GM03348 (cell line): ENCODE data around the gene WDR44.
A peak's percentile ranks its signal among the peaks of the same experiment; 100 is the strongest.
"Not testable (repeated sequence)": the region's sequence is repeated elsewhere in the genome, so short reads cannot be mapped to it uniquely, and the experiment has no call there.

ENCODE experiments used
- DNase-seq: peaks from one replicate; pipeline ENCODE4 v3.0.0; 2012; ENCODE audit warnings: low spot score

WDR44 gene

GRCh38 chrX:118360429-118361125 is 14.7 kb downstream of the WDR44 start:
- DNase-seq: no peak

GRCh38 chrX:118364261-118364660 is 18.4 kb downstream of the WDR44 start:
- no peak for DNase-seq

GRCh38 chrX:118367338-118367737 is 21.4 kb downstream of the WDR44 start:
- DNase-seq: no peak

GRCh38 chrX:118368398-118368797 is 22.5 kb downstream of the WDR44 start:
- no peak for DNase-seq

GRCh38 chrX:118370921-118371624 is 25.2 kb downstream of the WDR44 start:
- DNase-seq: peak; percentile 10

GRCh38 chrX:118373538-118373937 is 27.6 kb downstream of the WDR44 start:
- DNase-seq: no peak

GRCh38 chrX:118383120-118383519 is 37.2 kb downstream of the WDR44 start:
- no peak for DNase-seq

- DNase-seq: peak; percentile 6
These were observed 46.8 kb downstream of the WDR44 start for GRCh38 chrX:118392716-118393115.

GRCh38 chrX:118396113-118396512 is 50.2 kb downstream of the WDR44 start:
- no peak for DNase-seq

GRCh38 chrX:118418811-118419251 is 72.9 kb downstream of the WDR44 start:
- DNase-seq: no peak

- peak; percentile 6 for DNase-seq
These were observed 74.6 kb downstream of the WDR44 start for GRCh38 chrX:118420462-118420861.

- DNase-seq: no peak
These were observed 77.7 kb downstream of the WDR44 start for GRCh38 chrX:118423558-118423957.

- DNase-seq: no peak
These were observed 86.9 kb downstream of the WDR44 start for GRCh38 chrX:118432799-118433198.

- no peak for DNase-seq
These were observed 91.4 kb downstream of the WDR44 start for GRCh38 chrX:118437283-118437682.

- peak; percentile 5 for DNase-seq
These were observed 102.4 kb downstream of the WDR44 start for GRCh38 chrX:118448273-118448783.

- DNase-seq: no peak
These were observed 109.1 kb downstream of the WDR44 start for GRCh38 chrX:118455013-118455412.

- DNase-seq: peak; percentile 50
These were observed 113.6 kb downstream of the WDR44 start for GRCh38 chrX:118459494-118459893.

- DNase-seq: no peak
These were observed 118.6 kb downstream of the WDR44 start for GRCh38 chrX:118464501-118464900.

GRCh38 chrX:118468122-118468521 is 122.2 kb downstream of the WDR44 start:
- DNase-seq: no peak

GRCh38 chrX:118470721-118471347 is 124.9 kb downstream of the WDR44 start:
- not testable (repeated sequence) for DNase-seq

GRCh38 chrX:118474586-118474985 is 128.7 kb downstream of the WDR44 start:
- peak; percentile 6 for DNase-seq

- DNase-seq: no peak
These were observed 130.0 kb downstream of the WDR44 start for GRCh38 chrX:118475903-118476302.

GRCh38 chrX:118480172-118480571 is 134.3 kb downstream of the WDR44 start:
- DNase-seq: no peak
